GM18498 (cell line): Measurements from ENCODE around the gene ACVRL1.

Experiments used
- ATAC-seq: cut with Tn5 transposase; IDR thresholded peaks from one replicate; pipeline ENCODE4 v1.9.1; 2021; ENCODE audit warnings: mild to moderate bottlenecking, moderate library complexity; ENCODE audit not compliant: unreplicated experiment

ACVRL1 gene

DNA sequence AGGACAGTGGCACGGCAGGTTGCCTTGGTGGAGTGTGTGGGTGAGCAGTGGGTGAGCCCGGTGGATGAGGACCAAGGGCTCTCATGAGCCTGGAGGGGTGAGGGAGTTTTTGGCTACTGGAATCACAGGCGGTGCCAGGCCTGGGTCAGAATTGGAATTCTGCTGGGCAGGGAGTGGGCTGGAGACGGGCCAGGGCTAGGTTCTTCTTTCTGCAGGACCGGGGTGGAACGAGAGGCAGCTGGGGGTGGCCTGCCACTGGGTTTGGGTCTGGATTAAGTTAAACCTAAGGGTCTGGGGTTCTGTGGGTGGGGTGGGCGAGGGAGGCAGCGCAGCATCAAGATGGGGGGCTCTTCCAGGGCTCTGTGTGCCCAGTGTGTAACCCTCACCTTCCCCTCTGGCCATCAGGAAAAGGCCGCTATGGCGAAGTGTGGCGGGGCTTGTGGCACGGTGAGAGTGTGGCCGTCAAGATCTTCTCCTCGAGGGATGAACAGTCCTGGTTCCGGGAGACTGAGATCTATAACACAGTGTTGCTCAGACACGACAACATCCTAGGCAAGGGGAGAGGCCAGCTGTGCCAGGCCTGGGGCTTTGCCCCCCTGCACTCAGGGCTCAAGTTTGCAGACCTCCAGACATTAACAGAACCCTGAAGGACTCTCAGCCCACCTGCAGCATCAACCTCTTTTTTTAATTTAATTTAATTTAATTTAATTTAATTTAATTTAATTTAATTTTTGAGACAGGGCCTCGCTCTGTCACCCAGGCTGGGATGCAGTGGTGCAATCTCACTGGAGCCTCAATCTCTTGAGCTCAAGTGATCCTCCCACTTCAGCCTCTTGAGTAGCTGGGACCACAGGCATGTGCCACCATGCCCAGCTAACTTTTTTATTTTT is 7.0 kb downstream of the ACVRL1 start:
- no peak for ATAC-seq

DNA sequence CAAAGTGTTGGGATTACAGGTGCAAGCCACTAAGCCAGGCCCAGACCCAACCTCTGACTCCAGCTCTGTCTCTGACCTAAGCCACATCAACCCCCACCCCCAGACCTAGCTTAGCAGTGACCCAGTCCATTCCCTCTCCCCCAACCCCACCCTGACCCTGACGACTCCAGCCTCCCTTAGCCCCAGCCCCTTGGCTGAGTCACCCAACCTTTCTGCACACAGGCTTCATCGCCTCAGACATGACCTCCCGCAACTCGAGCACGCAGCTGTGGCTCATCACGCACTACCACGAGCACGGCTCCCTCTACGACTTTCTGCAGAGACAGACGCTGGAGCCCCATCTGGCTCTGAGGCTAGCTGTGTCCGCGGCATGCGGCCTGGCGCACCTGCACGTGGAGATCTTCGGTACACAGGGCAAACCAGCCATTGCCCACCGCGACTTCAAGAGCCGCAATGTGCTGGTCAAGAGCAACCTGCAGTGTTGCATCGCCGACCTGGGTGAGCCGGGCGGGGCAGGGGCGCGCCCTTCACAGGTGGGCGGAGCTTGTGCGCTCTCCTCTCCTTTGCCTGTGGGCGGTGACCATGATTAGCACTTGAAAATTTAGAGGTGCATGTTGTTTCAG is 7.8 kb downstream of the ACVRL1 start:
- no peak for ATAC-seq

DNA sequence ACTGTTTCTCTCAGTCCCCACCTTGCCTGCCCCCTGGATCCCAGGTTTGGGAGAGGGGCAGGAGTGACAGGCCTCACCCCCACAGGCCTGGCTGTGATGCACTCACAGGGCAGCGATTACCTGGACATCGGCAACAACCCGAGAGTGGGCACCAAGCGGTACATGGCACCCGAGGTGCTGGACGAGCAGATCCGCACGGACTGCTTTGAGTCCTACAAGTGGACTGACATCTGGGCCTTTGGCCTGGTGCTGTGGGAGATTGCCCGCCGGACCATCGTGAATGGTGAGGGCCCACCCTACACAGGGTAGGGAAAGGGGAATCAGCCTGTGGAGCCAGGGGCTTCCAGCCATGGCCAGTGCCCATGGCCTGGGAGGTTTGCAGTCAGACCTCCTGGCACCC is 8.6 kb downstream of the ACVRL1 start:
- no peak for ATAC-seq

DNA sequence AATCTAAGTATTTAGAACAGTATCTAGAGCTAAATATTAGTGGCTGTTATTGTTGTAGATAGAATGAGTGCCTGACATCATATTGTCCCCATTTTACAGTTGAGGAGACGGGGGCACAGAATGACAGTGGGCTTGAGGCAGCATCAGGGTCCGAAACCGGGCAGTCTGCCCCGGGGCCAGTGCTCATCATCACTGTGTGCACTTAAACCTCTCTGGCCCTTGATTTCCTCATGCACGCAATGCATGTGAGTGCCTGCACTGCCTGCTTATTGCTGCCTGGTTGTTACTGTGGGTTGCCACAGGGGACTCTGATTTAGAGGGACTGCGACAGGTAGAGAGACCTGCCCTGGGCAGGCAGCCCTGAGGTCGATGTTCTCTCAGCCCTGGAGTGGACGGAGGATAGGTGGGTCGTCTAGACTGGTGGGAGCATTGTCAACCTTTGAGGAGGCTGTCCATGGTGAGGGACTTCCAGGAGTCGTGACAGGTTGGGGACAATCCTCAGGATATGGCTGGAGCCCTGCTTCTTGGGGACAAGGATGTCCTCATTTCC is 9.8 kb downstream of the ACVRL1 start:
- no peak for ATAC-seq

DNA sequence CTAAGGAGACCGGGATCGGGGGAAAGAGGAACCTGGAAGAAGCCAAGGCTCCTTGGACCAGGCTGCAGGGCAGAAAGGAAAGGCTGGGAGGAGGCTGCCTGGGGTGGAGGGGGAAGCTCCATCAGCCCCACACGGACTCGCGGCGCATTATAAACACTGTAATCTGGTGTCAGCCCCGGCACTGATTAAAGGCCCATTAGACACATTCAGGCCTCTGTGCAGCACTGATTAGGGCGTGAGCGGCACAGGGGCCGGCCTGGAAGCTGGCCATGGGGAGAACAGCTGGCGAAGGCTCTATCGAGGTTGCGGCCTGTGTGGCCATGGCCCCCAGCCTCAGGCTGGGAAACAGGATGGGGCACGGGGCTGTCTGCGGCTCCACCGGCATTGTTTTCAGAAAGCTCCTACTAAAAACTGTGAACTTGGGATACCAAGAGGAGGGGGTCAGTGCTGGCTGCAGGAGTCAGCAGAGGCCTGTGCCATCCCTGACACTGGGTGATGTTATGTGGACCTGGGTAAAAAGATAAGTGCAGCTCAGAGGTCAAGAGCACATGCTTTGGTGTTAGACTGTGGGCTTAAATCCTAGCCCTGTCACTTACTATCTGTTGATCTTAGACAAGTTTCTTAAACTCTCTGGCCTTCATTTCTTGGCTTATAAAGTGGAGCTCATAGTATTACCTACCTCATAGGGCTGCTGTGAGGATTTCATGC is 10.6 kb downstream of the ACVRL1 start:
- no peak for ATAC-seq

DNA sequence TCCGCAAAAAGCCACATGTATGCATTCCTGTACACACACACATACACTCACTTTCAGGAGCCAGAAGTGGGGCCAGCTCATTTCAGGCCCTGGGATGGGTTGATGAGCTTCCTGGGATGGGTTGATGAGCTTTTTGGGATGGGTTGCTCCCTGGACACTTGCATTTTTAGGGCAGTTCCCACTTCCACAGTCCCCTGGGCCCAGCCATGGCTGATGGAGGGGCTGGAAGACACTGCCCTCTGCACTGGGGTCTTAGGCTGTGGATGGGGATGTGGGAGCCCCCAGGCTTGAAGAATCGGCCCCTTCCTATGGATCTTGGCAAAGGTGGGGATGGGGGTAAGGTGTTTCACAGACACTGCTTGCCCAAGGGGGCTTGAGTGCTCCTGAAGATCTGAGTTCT is 12.7 kb downstream of the ACVRL1 start:
- no peak for ATAC-seq

DNA sequence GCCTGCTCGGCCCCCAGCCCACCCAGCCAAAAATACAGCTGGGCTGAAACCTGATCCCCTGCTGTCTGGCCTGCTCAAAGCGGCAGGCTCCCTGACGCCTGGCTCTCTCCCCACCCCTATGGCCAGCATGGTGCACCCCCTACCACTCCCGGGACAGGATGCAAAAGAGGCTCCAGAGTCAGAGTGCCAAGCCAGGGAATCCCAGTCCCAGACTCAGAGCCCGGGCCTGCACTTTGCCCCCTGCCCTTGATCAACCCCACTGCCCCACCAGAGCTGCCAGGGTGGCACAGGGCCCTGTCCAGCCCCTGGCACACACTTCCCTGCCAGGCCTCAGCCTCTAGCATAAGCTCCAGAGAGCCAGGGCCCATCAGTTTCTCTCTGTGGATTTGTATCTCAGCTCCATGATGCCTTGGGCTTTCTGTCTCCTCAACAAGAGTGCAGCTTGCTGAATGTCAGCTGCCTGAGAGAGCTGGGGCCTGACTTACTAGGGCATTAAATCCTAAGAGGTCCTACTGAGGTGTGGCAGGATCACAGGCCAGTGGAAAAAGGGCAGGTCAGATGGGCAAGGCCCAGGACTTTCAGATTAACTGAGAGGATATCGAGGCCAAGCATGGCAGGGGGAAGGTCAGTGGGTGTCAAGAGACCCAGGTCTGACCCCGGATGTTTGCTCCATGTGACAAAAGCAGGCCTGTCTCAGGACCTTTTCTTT is 13.9 kb downstream of the ACVRL1 start:
- no peak for ATAC-seq

DNA sequence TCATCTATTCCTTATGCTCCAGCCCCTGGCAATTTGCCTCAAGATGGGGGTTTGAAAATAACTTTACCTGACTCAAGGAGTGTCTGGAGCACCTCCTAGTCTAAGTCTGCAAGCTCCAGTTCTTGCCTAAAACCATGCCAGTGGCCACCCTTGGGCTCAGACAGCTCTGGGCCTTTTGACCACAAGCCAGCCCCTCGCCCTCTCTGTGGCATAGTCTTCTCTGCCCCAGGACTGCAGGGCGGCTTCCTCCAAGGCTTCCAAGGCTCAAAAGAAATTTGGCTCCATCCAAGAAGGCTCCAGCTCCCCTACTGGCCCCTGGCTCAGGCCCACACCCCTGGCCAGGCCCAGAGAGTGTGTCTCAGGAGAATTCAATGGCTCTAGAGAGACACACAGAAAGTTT is 14.8 kb downstream of the ACVRL1 start:
- ATAC-seq = no peak

DNA sequence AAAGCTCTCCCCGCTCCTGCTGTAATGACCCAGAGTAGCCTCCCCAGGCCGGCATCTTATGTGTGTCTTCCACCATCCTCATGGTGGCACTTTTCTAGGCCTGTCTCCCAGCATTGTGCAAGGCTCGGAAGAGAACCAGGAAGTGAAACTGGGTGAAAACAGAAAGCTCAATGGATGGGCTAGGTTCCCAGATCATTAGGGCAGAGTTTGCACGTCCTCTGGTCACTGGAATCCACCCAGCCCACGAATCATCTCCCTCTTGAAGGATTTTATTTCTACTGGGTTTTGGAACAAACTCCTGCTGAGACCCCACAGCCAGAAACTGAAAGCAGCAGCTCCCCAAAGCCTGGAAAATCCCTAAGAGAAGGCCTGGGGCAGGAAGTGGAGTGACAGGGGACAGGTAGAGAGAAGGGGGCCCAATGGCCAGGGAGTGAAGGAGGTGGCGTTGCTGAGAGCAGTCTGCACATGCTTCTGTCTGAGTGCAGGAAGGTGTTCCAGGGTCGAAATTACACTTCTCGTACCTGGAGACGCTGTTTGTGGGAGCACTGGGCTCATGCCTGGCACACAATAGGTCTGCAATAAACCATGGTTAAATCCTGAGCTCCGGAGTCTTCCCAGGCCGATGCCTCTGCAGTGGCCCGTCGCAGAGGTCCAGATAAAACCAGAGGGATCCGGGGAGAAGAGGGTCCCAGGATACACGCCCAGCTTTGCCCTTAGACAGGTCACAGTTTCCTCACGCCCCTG is 15.6 kb downstream of the ACVRL1 start:
- no peak for ATAC-seq

DNA sequence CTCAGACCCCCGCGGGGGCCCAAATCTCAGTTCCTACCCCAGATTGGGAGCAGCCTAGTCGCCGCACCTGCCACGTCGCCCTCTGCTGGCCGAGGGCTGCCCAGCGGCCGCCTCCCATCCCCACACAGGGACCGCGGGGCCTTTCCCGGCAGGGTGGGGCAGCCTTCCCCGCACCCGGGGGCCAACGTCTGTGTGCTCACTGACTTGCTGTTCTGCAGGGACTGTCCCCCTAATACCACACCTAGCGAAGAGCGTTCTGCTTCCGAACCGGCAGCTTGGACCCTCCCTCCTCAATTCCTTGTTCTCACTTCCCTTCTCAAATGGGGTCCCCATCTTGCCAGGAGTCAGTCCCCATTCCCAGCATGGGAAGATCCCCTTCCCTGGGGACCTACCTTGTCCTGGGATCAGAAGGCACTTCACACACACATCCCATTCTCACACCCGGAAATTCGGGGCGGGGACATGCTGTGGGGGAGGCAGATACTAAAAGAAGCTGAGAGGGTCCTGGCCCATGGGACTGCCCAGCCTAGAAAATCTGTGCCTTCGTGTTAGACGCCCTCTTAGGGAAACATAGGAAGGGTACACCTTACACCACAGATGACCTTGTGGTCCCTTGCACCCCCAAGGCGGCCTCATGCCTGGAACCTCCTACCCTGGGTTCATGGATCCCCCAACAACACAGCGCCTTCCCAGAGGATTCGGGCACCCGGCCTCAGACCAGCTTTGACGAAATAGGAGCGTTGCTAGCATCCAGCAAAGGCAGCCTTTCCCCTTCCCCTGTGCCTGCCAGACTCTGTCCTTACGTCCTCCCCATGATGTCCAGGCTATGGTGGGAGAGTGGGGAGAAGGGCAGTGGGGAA is 16.4 kb downstream of the ACVRL1 start:
- no peak for ATAC-seq

DNA sequence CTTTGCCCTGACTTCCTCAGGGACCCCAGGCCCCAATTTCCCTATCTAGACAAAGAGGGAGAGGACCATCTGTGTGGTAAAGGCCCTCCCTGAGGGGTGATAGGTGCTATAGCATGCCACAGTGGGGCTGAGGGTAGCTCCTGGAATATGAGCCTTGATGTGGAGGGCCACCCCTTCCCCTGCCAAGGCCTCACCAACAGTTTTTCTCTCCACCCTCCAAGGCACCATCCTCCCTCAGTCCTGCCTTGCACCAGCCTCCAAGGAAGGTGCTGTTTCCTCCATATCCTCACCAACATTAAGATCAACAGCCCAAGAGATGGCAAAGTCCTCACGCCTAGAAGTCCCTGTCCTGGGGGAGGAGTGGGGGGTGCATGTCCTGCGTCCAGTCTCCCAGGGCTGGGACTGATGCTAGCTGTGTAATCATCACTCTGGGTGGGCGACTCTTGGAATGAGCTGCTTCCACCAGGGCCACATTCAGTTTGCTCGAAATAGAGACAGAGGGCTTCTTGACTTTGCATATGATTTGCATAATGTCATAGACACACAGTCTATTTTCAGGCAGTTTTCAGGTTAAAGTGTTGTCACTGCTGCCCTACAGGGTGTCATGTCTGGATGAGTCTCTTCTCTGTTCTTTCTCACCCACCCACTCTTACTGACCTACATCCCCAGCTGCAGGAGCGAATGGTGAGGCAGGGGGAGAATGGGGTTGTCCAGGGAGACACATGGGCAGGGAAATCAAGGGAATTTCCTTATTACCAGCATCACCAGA is 17.4 kb downstream of the ACVRL1 start:
- ATAC-seq = peak; percentile 75

DNA sequence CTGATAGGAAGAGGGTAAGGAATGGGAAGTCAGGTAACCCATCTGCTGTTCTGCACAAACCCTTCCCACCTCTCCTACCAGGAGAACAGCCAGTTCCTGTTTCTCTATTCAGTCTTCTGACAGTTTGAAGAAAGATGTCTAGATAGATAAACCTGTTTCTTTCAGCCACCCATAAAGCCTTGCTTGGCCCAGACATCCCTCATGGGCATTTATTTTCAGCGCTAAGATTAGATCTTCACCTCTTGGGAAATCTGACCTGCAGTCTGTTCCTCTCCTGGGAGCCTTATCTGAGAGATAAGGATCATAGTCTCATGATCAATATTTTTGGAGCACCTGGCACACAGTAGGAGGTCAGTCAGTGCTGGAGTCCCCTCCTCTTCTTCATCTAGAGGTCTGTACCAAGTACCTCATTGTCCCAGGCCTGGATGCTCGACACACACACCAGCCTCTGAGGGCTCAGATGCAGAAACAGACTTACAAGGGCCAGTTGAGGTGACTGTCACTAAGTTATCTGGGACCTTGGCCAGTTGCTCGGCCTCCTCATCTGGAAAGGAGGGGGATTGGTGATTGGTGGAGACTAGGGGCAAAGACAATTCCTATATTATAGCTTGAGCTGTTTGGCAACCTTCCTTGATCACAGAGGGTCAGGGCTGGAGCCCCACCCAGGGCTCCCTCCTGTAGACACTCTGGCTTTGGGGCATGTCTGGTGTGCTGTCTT is 18.2 kb downstream of the ACVRL1 start:
- ATAC-seq = no peak

DNA sequence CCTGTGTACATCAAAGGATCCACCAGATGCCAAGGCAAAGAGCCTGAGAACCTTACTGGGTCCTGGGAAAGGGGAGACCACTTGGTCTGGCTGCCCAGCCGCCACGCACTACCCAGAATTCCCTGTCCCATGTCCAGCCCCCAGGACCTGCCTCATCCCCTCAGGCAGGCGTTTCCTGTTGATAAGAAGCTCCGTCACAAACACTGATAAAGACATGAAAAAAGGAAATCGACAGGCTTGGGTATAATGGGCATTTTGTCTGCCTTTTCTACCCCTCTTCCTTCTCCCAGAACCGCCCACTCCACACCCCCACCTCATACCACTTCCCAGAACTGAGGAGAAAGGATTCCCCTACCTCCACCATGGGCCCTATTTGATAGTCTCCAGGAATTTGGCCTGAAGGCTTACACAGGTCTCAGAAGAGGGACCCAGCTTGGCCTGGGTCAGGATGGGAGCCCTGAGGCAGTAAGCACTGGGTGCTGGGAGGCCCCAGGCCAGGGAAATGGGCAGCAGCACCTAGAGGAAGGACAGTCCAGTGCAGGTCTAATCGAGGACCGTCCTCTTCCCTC is 18.8 kb downstream of the ACVRL1 start:
- ATAC-seq = no peak

DNA sequence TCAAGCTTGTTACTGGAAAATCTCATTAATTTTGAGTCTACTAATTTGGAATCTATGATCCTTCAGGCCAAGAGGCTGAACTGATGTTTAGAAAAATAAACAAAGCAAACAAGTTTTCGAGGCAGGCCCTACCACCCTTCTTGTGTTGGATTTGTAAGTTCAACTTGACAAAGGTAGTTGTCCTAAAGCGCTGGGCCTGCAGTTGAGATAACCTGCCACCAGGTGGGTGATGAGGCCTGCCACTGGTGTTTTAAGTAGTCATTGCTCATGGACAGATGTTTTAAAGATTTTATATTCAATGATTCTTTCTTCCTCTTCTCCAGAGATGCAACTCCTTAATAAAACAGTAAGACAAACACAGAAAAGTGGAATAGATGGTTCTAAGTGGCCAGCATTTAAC is 19.4 kb downstream of the ACVRL1 start:
- ATAC-seq = no peak

DNA sequence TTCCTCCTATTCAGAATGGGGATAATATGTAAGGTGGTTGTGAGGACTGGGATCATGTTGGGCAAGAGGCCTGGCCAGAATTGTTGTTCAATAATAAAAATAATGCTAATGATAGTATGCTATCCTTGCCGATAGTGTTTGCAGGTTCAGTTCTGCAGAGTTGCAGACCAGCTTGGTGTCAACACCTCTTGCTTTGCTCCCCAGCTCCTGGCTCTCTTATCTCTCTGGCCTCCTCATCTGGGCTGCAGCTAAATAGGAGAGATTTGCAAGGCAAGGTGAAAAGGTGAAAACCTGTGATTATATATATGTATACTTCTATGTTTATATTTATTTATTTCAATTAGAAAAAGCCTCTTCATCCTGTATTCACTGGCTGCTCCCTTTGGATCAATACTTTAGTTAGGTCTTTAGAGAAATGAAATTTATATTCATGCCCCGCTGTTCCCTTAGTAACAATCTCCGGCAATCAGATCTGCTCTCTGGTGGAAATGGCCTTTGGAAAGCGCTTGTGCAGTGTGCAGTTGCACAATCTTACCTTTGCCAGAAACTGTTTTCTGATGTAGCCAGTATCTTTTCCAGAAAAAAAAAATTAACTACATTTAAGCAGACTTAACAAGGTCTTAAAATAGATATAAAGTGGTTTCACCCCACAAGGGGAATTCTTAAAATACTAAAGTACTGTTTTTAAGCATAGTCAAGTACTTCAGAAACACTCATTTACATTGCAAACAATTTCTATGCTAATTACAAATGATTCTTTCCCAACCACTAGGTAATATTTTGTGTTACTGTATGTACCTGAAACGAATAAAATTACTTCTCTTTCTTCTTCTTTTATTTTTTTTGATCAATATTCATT is 25.1 kb downstream of the ACVRL1 start:
- no peak for ATAC-seq

DNA sequence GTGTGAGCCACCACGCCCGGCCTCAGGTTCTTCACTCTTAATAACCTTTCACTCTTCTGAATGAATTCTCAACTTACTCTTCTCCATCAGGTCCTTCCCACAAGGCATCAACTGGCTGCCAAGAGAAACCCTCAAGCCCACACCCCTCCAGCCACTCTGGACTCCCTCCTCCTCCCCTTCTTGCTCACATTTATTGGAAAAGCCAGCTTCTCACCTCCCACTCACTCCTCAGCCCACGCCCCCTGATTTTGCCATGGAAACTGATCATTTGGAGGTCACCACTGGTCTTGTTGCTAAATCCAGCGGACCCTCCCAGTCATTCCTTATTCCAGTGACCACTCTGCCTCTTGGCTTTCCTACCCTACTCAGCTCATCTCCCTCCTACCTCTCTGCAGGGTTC is 26.8 kb downstream of the ACVRL1 start:
- no peak for ATAC-seq

DNA sequence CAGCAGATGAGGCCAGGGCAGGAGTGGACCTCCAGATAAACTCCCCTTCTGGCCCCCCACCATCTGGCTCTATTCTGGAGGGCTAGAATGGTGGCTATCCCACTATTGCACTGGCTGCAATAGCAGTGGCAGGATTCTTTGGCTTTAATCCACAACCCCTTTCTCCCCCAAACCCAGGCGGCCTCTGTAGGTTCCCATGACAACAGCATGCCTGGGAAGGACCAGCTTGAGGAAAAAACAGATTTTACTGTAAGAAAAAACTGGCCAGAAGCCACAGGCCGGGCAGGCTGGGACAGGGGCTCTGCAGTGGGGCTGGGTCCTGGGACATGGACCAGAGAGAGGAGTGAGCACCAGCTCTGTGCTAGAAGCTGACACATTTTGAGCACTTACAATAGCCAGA is 30.6 kb downstream of the ACVRL1 start:
- no peak for ATAC-seq
